HG03060 (cell line): ENCODE measurements around the gene NKAIN1.
"Not testable (repeated sequence)": the region's sequence is repeated elsewhere in the genome, so short reads cannot be mapped to it uniquely, and the experiment has no call there.

Source experiments
- ATAC-seq: cut with Tn5 transposase; IDR thresholded peaks from one replicate; pipeline ENCODE4 v1.9.1; 2021; ENCODE audit warnings: low read depth, moderate number of reproducible peaks; ENCODE audit not compliant: unreplicated experiment

The NKAIN1 gene

GRCh38 chr1:31239653-31240241, at the start of gene NKAIN1:
NKAIN1 (minus strand) TSS chr1:31239887; CDS start chr1:31239547, 340 bp downstream.
- ATAC-seq: no peak

- ATAC-seq: no peak
Measured at GRCh38 chr1:31289021-31289420, 49.3 kb upstream of the NKAIN1 start.

GRCh38 chr1:31287791-31288190, 48.1 kb upstream of the NKAIN1 start:
- not testable (repeated sequence) for ATAC-seq

GRCh38 chr1:31282426-31282825, 42.7 kb upstream of the NKAIN1 start:
- not testable (repeated sequence) for ATAC-seq

- no peak for ATAC-seq
Measured at GRCh38 chr1:31273619-31274018, 33.9 kb upstream of the NKAIN1 start.

- ATAC-seq: no peak
Measured at GRCh38 chr1:31272369-31272768, 32.7 kb upstream of the NKAIN1 start.

GRCh38 chr1:31266547-31266946, 26.9 kb upstream of the NKAIN1 start:
- ATAC-seq: no peak

GRCh38 chr1:31264790-31265386, 25.2 kb upstream of the NKAIN1 start:
- no peak for ATAC-seq

GRCh38 chr1:31263408-31263807, 23.7 kb upstream of the NKAIN1 start:
- no peak for ATAC-seq

GRCh38 chr1:31262393-31262792, 22.7 kb upstream of the NKAIN1 start:
- not testable (repeated sequence) for ATAC-seq

GRCh38 chr1:31261916-31262315, 22.2 kb upstream of the NKAIN1 start:
- ATAC-seq: no peak

- no peak for ATAC-seq
Measured at GRCh38 chr1:31259746-31260145, 20.1 kb upstream of the NKAIN1 start.

GRCh38 chr1:31258581-31258980, 18.9 kb upstream of the NKAIN1 start:
- ATAC-seq: no peak

- ATAC-seq: no peak
Measured at GRCh38 chr1:31257213-31257612, 17.5 kb upstream of the NKAIN1 start.

GRCh38 chr1:31249854-31250253, 10.2 kb upstream of the NKAIN1 start:
- no peak for ATAC-seq

- ATAC-seq: no peak
Measured at GRCh38 chr1:31248276-31248675, 8.6 kb upstream of the NKAIN1 start.

- ATAC-seq: no peak
Measured at GRCh38 chr1:31244326-31244725, 4.6 kb upstream of the NKAIN1 start.

GRCh38 chr1:31243501-31244286, 4.0 kb upstream of the NKAIN1 start:
- ATAC-seq: no peak

- ATAC-seq: no peak
Measured at GRCh38 chr1:31241321-31241720, 1.6 kb upstream of the NKAIN1 start.

- no peak for ATAC-seq
Measured at GRCh38 chr1:31238986-31239613, 587 bp downstream of the NKAIN1 start.

- no peak for ATAC-seq
Measured at GRCh38 chr1:31238612-31238985, 1.1 kb downstream of the NKAIN1 start.
